ENCODE measurements around the gene DMKN. TPM values are rescaled to one million over a fixed set of nuclear protein-coding genes. Genes with fewer than 3 reads are reported as not detected.

DMKN gene
- total and polyA plus RNA-seq, 9 of the 15 experiments (the other 6 are each of a cell fraction or from before 2014, with no cell fraction given): 0.36 to 0.53 TPM; not detected in 7

- TF ChIP-seq EHMT2 (IDR thresholded peaks at IDR 0.05) (no peak), HDAC3 (IDR thresholded peaks at IDR 0.05; ENCODE audit: borderline replicate concordance, partially characterized antibody) (no peak), ELK3 (CRISPR knock-in tag; IDR thresholded peaks at IDR 0.05) (no peak), ZNF263 (CRISPR knock-in tag; IDR thresholded peaks at IDR 0.05; ENCODE audit: borderline replicate concordance) (peak; percentile 78), VEZF1 (CRISPR knock-in tag; IDR thresholded peaks at IDR 0.05) (peak; percentile 49), ZBED1 (IDR thresholded peaks at IDR 0.05) (0 out of 2 replicates have a peak, but pooled peaks have one; percentile 31), GTF2F1 (IDR thresholded peaks at IDR 0.05; ENCODE audit: low read depth, low read length) (no peak), CREM (IDR thresholded peaks at IDR 0.05; ENCODE audit: low read depth) (peak; percentile 34; the same call in 1 of the 2 replicates), ZNF184 (CRISPR knock-in tag; IDR thresholded peaks at IDR 0.05) (no peak), CHD4 (IDR thresholded peaks at IDR 0.05; ENCODE audit: insufficient read depth, insufficient replicate concordance, low read depth, low read length, poor library complexity, severe bottlenecking) (peak; percentile 48), NFIX (CRISPR knock-in tag; IDR thresholded peaks at IDR 0.05; ENCODE audit: low read depth) (no peak), BRF1 (IDR thresholded peaks at IDR 0.05; ENCODE audit: borderline replicate concordance, extremely low read depth, insufficient read length) (no peak), EGR1 (conservative IDR thresholded peaks at IDR 0.05) (peak; percentile 92), L3MBTL2 (IDR thresholded peaks at IDR 0.05) (0 out of 2 replicates have a peak, but pooled peaks have one; percentile 13), REST (IDR thresholded peaks at IDR 0.05; ENCODE audit: borderline replicate concordance) (peak; percentile 85), REST (CRISPR knock-in tag; IDR thresholded peaks at IDR 0.05; ENCODE audit: low read depth) (no peak)
Measured at GRCh38 chr19:35495107-35496064, 18.1 kb downstream of the DMKN start (continued).
